Activated naive CD4-positive, alpha-beta T cell treated with anti-CD3 and anti-CD28 coated beads, Interleukin-2, amount 10 ng/mL, durations not matched to agents 7 days and 5 days (primary cell): Measurements from ENCODE around the gene ZFP92.
"Not testable (repeated sequence)": the region's sequence is repeated elsewhere in the genome, so short reads cannot be mapped to it uniquely, and the experiment has no call there.

Experiments
- CTCF ChIA-PET: fragments of 350-600 bp; sonication (Branson Sonifier 250); formaldehyde crosslinking; loops from one replicate; lab custom pipeline; 2021; ENCODE audit warnings: antibody characterized with exemption; lab: Charles Lee
- DNase-seq: peaks from one replicate; pipeline ENCODE4 v3.0.0-alpha.2; 2020
- H3K27ac Mint-ChIP-seq: one replicate; pipeline ENCODE4 v1.8.0; 2021; ENCODE audit warnings: mild to moderate bottlenecking, moderate library complexity, mixed read lengths
- H3K27me3 Mint-ChIP-seq: one replicate; pipeline ENCODE4 v1.8.0; 2021; ENCODE audit warnings: mild to moderate bottlenecking, mixed read lengths
- H3K36me3 Mint-ChIP-seq: one replicate; pipeline ENCODE4 v1.8.0; 2021; ENCODE audit warnings: mixed read lengths
- H3K4me1 Mint-ChIP-seq: one replicate; pipeline ENCODE4 v1.8.0; 2021; ENCODE audit warnings: mixed read lengths
- H3K4me3 Mint-ChIP-seq: one replicate; pipeline ENCODE4 v1.8.0; 2021; ENCODE audit warnings: mild to moderate bottlenecking, moderate library complexity, mixed read lengths
- H3K9me3 Mint-ChIP-seq: one replicate; pipeline ENCODE4 v1.8.0; 2021; ENCODE audit warnings: mixed read lengths

Gene ZFP92

GRCh38 chrX:153395613-153396319 is 15.5 kb upstream of the ZFP92 start:
- peaks cover 8% of the 10 kb centered on the region for H3K27me3 Mint-ChIP-seq
- peak overlapping the region; percentile 49 for H3K27ac Mint-ChIP-seq
- no peak overlapping the region for H3K4me3 Mint-ChIP-seq
- H3K4me1 Mint-ChIP-seq, result peaks cover 22% of the 10 kb centered on the region
- no peaks in the 10 kb centered on the region for H3K36me3 Mint-ChIP-seq
- CTCF ChIA-PET, result no interaction called here
- DNase-seq, result peak; percentile 25
- H3K9me3 Mint-ChIP-seq, result no peaks in the 10 kb centered on the region

GRCh38 chrX:153396320-153397195 is 14.7 kb upstream of the ZFP92 start:
- Mint-ChIP-seq H3K4me3 (no peak overlapping the region), H3K9me3 (no peaks in the 10 kb centered on the region), H3K4me1 (peaks cover 22% of the 10 kb centered on the region), H3K36me3 (no peaks in the 10 kb centered on the region), H3K27me3 (peaks cover 11% of the 10 kb centered on the region), H3K27ac (no peak overlapping the region)
- CTCF ChIA-PET, result interaction anchor here (0.6 kb wide), 1 partner anchor 10 kb away, joined by 3 read pairs; no protein-coding TSS in a partner anchor
- no peak for DNase-seq

- no peaks in the 10 kb centered on the region for H3K36me3 Mint-ChIP-seq
- H3K9me3 Mint-ChIP-seq, result no peaks in the 10 kb centered on the region
- H3K4me1 Mint-ChIP-seq, result peaks cover 22% of the 10 kb centered on the region
- no peak overlapping the region for H3K27ac Mint-ChIP-seq
- DNase-seq, result no peak
- H3K27me3 Mint-ChIP-seq, result peaks cover 13% of the 10 kb centered on the region
- CTCF ChIA-PET, result no interaction called here
- H3K4me3 Mint-ChIP-seq, result no peak overlapping the region
Observed at GRCh38 chrX:153397256-153397960, 13.9 kb upstream of the ZFP92 start.

- CTCF ChIA-PET, result interaction anchor here (0.7 to 1.7 kb wide), 5 partner anchors 9 to 457 kb away, joined by 3 to 4 read pairs (median 3); no protein-coding TSS in a partner anchor
- H3K27me3 Mint-ChIP-seq, result peaks cover 11% of the 10 kb centered on the region
- DNase-seq, result no peak
- peaks cover 22% of the 10 kb centered on the region for H3K4me1 Mint-ChIP-seq
- H3K36me3 Mint-ChIP-seq, result no peaks in the 10 kb centered on the region
- H3K9me3 Mint-ChIP-seq, result no peaks in the 10 kb centered on the region
- H3K4me3 Mint-ChIP-seq, result no peak overlapping the region
- no peak overlapping the region for H3K27ac Mint-ChIP-seq
Observed at GRCh38 chrX:153398275-153398960, 12.9 kb upstream of the ZFP92 start.

- no peaks in the 10 kb centered on the region for H3K9me3 Mint-ChIP-seq
- H3K27me3 Mint-ChIP-seq, result peaks cover 13% of the 10 kb centered on the region
- H3K27ac Mint-ChIP-seq, result no peak overlapping the region
- no peak overlapping the region for H3K4me3 Mint-ChIP-seq
- CTCF ChIA-PET, result interaction anchor here (1.7 kb wide), 1 partner anchor 45 kb away, joined by 3 read pairs; no protein-coding TSS in a partner anchor
- peak; percentile 65 for DNase-seq
- no peaks in the 10 kb centered on the region for H3K36me3 Mint-ChIP-seq
- peaks cover 5% of the 10 kb centered on the region for H3K4me1 Mint-ChIP-seq
Observed at GRCh38 chrX:153400146-153401132, 10.8 kb upstream of the ZFP92 start.

- peaks cover 14% of the 10 kb centered on the region for H3K27me3 Mint-ChIP-seq
- H3K9me3 Mint-ChIP-seq, result no peaks in the 10 kb centered on the region
- H3K27ac Mint-ChIP-seq, result no peak within 1 kb of the TSS
- no peak for DNase-seq
- H3K4me3 Mint-ChIP-seq, result no peak within 1 kb of the TSS
- CTCF ChIA-PET, result no interaction called here
- H3K4me1 Mint-ChIP-seq, result peaks cover 2% of the 10 kb centered on the region
- no peaks in the 10 kb centered on the region for H3K36me3 Mint-ChIP-seq
Observed at GRCh38 chrX:153401133-153401764, 10.0 kb upstream of the ZFP92 start, which contains the start of gene PNMA6E. Gene PNMA6E (minus strand): TSS chrX:153401350. CDS start chrX:153398849, 2,501 bp downstream.

GRCh38 chrX:153404333-153404732 is 6.9 kb upstream of the ZFP92 start:
- CTCF ChIA-PET, result not testable (repeated sequence)

GRCh38 chrX:153405426-153405825 is 5.8 kb upstream of the ZFP92 start:
- H3K4me3 Mint-ChIP-seq, result no peak overlapping the region
- H3K9me3 Mint-ChIP-seq, result no peaks in the 10 kb centered on the region
- no peak overlapping the region for H3K27ac Mint-ChIP-seq
- CTCF ChIA-PET, result no interaction called here
- H3K4me1 Mint-ChIP-seq, result no peaks in the 10 kb centered on the region
- peaks cover 18% of the 10 kb centered on the region for H3K27me3 Mint-ChIP-seq
- H3K36me3 Mint-ChIP-seq, result no peaks in the 10 kb centered on the region
- no peak for DNase-seq

More at GRCh38 chrX:153404333-153404732, 6.9 kb upstream of the ZFP92 start:
- not testable (repeated sequence) for H3K4me1 Mint-ChIP-seq, H3K36me3 Mint-ChIP-seq, H3K27ac Mint-ChIP-seq, H3K4me3 Mint-ChIP-seq, H3K9me3 Mint-ChIP-seq, DNase-seq
- H3K27me3 Mint-ChIP-seq, result peaks cover 22% of the 10 kb centered on the region

- Mint-ChIP-seq H3K27ac (peak overlapping the region; percentile 49), H3K27me3 (peaks cover 22% of the 10 kb centered on the region), H3K36me3 (no peaks in the 10 kb centered on the region), H3K9me3 (no peaks in the 10 kb centered on the region), H3K4me1 (peaks cover 3% of the 10 kb centered on the region), H3K4me3 (no peak overlapping the region)
- CTCF ChIA-PET, result no interaction called here
- DNase-seq, result no peak
Observed at GRCh38 chrX:153406011-153406410, 5.3 kb upstream of the ZFP92 start.

GRCh38 chrX:153406903-153407302 is 4.4 kb upstream of the ZFP92 start:
- DNase-seq, result no peak
- CTCF ChIA-PET, result no interaction called here
- Mint-ChIP-seq H3K27ac (no peak overlapping the region), H3K9me3 (no peaks in the 10 kb centered on the region), H3K36me3 (no peaks in the 10 kb centered on the region), H3K4me3 (no peak overlapping the region), H3K4me1 (peaks cover 5% of the 10 kb centered on the region), H3K27me3 (peaks cover 22% of the 10 kb centered on the region)

- Mint-ChIP-seq H3K4me3 (no peak overlapping the region), H3K27ac (no peak overlapping the region), H3K9me3 (no peaks in the 10 kb centered on the region), H3K36me3 (no peaks in the 10 kb centered on the region), H3K4me1 (peaks cover 11% of the 10 kb centered on the region), H3K27me3 (peaks cover 29% of the 10 kb centered on the region)
- no peak for DNase-seq
- CTCF ChIA-PET, result interaction anchor here (1.0 kb wide), 1 partner anchor 63 kb away, joined by 3 read pairs; the partner anchor contains the start of gene HAUS7
Observed at GRCh38 chrX:153407736-153408135, 3.5 kb upstream of the ZFP92 start.

GRCh38 chrX:153408221-153408721 is 3.0 kb upstream of the ZFP92 start:
- H3K27ac Mint-ChIP-seq, result no peak overlapping the region
- peaks cover 29% of the 10 kb centered on the region for H3K27me3 Mint-ChIP-seq
- H3K4me3 Mint-ChIP-seq, result no peak overlapping the region
- H3K36me3 Mint-ChIP-seq, result no peaks in the 10 kb centered on the region
- DNase-seq, result no peak
- CTCF ChIA-PET, result interaction anchor here (1.0 to 1.1 kb wide), 2 partner anchors 9 to 62 kb away, joined by 3 read pairs; partner anchors contain the start of gene HAUS7
- H3K9me3 Mint-ChIP-seq, result no peaks in the 10 kb centered on the region
- H3K4me1 Mint-ChIP-seq, result peaks cover 11% of the 10 kb centered on the region
